ENCODE data around the gene TMCC1. TPM values are rescaled to one million over a fixed set of nuclear protein-coding genes. Genes with fewer than 3 reads are reported as not detected.
A peak's percentile ranks its signal among the peaks of the same experiment; 100 is the strongest.

The TMCC1 gene
- total RNA-seq, 1 donor = 11.2 TPM

GRCh38 chr3:129610276-129610675 lies 283.2 kb downstream of the TMCC1 start:
- no peak overlapping the region for H3K4me3 ChIP-seq (ENCODE audit: low read depth, low read length)
- no peak for DNase-seq (ENCODE audit: low read depth)
- TF ChIP-seq CTCF (IDR thresholded peaks at IDR 0.05; ENCODE audit: insufficient read depth, low read depth, low read length) = no peak

- no peak for TF ChIP-seq CTCF (IDR thresholded peaks at IDR 0.05; ENCODE audit: insufficient read depth, low read depth, low read length)
- DNase-seq (ENCODE audit: low read depth) = no peak
These were observed 283.8 kb downstream of the TMCC1 start for GRCh38 chr3:129609591-129610182.

GRCh38 chr3:129608936-129609590 lies 284.4 kb downstream of the TMCC1 start:
- no peak overlapping the region for H3K4me3 ChIP-seq (ENCODE audit: low read depth, low read length)
- no peak for DNase-seq (ENCODE audit: low read depth)
- no peak for TF ChIP-seq CTCF (IDR thresholded peaks at IDR 0.05; ENCODE audit: insufficient read depth, low read depth, low read length)

More at GRCh38 chr3:129609591-129610182, 283.8 kb downstream of the TMCC1 start:
- no peak overlapping the region for H3K4me3 ChIP-seq (ENCODE audit: low read depth, low read length)

- DNase-seq (ENCODE audit: low read depth) = peak; percentile 77
These were observed 285.2 kb downstream of the TMCC1 start for GRCh38 chr3:129608087-129608935.

GRCh38 chr3:129607391-129608068 lies 286.0 kb downstream of the TMCC1 start:
- DNase-seq (ENCODE audit: low read depth) = no peak
- no peak for TF ChIP-seq CTCF (IDR thresholded peaks at IDR 0.05; ENCODE audit: insufficient read depth, low read depth, low read length)

More at GRCh38 chr3:129608087-129608935, 285.2 kb downstream of the TMCC1 start:
- no peak overlapping the region for H3K4me3 ChIP-seq (ENCODE audit: low read depth, low read length)
- peak; percentile 59 for TF ChIP-seq CTCF (IDR thresholded peaks at IDR 0.05; ENCODE audit: insufficient read depth, low read depth, low read length)

GRCh38 chr3:129606636-129607390 lies 286.7 kb downstream of the TMCC1 start, which contains the start of gene PLXND1:
Gene PLXND1 (minus strand): TSS chr3:129606676. CDS start chr3:129606639, 37 bp downstream.
- H3K4me3 ChIP-seq (ENCODE audit: low read depth, low read length) = peak within 1 kb of the TSS; percentile 80
- TF ChIP-seq CTCF (IDR thresholded peaks at IDR 0.05; ENCODE audit: insufficient read depth, low read depth, low read length) = no peak
- peak; percentile 75 for DNase-seq (ENCODE audit: low read depth)

More at GRCh38 chr3:129607391-129608068, 286.0 kb downstream of the TMCC1 start:
- peak overlapping the region; percentile 64 for H3K4me3 ChIP-seq (ENCODE audit: low read depth, low read length)
